ENCODE results near the gene AIP. TPM values are rescaled to one million over a fixed set of nuclear protein-coding genes. Genes with fewer than 3 reads are reported as not detected.

Gene AIP
- total and polyA plus RNA-seq, 9 donors: 33.5 to 114 (median 65.4) TPM

DNA sequence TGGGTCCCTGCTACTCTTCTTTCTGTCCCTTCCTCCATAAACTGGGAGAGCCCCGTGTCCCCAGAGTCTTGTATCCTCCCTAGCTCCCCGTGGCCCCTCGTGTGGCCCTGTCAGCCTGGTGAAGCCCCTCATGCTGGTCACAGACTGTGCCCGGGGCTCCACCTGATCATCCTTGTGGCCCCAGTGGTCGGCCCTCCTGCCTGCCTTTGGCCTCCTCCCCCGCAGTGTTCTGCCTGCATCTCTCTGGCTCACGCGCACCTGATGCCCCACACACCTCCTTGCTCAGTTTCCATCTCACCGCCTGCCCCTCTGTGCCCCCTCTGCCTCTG, 41.6 kb downstream of the AIP start:
- H3K27ac ChIP-seq: no peak overlapping the region
- H3K4me3 ChIP-seq: no peak overlapping the region
- no peak for TF ChIP-seq POLR2A (IDR thresholded peaks at IDR 0.05)
- TF ChIP-seq EP300 (IDR thresholded peaks at IDR 0.05): no peak
- TF ChIP-seq, protein P1, sequence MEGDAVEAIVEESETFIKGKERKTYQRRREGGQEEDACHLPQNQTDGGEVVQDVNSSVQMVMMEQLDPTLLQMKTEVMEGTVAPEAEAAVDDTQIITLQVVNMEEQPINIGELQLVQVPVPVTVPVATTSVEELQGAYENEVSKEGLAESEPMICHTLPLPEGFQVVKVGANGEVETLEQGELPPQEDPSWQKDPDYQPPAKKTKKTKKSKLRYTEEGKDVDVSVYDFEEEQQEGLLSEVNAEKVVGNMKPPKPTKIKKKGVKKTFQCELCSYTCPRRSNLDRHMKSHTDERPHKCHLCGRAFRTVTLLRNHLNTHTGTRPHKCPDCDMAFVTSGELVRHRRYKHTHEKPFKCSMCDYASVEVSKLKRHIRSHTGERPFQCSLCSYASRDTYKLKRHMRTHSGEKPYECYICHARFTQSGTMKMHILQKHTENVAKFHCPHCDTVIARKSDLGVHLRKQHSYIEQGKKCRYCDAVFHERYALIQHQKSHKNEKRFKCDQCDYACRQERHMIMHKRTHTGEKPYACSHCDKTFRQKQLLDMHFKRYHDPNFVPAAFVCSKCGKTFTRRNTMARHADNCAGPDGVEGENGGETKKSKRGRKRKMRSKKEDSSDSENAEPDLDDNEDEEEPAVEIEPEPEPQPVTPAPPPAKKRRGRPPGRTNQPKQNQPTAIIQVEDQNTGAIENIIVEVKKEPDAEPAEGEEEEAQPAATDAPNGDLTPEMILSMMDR (IDR thresholded peaks at IDR 0.05): no peak
- intact Hi-C loops (cut with DNase I): no loop called here
- H3K36me3 ChIP-seq: no peaks in the 10 kb centered on the region
- H3K27me3 ChIP-seq: no peaks in the 10 kb centered on the region
- H3K4me1 ChIP-seq (ENCODE audit: insufficient read depth): no peaks in the 10 kb centered on the region
- H3K9me3 ChIP-seq: no peaks in the 10 kb centered on the region
- WGBS, 3 donors: 75 to 81% (median 80%) methylated on average over 9 of the region's 9 CpGs
- no peak for DNase-seq

DNA sequence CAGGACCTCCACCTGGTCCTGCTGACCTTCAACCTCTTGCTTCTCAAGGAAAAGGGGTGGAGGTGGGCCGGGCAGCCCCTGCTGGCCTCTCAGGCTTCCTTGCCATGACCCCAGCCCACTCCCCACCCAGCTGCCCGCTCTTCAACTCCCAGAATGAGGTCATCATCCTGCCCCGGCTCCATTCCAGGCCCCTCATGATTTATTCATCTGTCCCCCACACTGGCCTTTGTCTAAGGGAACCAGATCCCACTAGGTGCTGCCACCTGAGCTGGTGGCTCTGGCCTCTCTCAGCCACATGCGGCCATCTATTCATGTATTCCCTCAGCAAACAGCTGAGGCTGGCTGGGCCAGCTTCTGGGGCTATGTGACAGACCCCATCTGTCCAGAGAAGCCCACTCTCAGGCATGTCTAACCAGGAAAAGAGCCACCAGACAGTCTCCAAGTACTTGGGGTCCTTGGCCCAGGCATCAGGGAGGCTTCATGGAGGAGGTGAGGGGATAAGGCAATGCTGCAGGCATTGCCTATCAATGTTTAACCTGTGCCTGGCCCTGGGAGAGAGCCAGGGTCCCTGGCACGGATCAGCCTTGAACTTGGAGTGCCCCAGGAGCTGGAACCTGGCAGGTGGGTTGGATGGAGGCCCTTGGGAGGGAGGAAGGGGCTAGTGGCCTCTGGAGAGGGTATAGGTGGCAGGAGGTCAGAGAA, 42.6 kb downstream of the AIP start:
- TF ChIP-seq EP300 (IDR thresholded peaks at IDR 0.05) (no peak), POLR2A (IDR thresholded peaks at IDR 0.05) (no peak)
- TF ChIP-seq, protein P1 (IDR thresholded peaks at IDR 0.05): no peak
- H3K27me3 ChIP-seq: no peaks in the 10 kb centered on the region
- DNase-seq: no peak
- H3K9me3 ChIP-seq: no peaks in the 10 kb centered on the region
- WGBS, 3 donors: 60 to 66% (median 65%) methylated on average over 5 of the region's 5 CpGs
- H3K4me1 ChIP-seq (ENCODE audit: insufficient read depth): no peaks in the 10 kb centered on the region
- intact Hi-C loops (cut with DNase I): no loop called here
- H3K4me3 ChIP-seq: no peak overlapping the region
- no peaks in the 10 kb centered on the region for H3K36me3 ChIP-seq
- H3K27ac ChIP-seq: no peak overlapping the region

DNA sequence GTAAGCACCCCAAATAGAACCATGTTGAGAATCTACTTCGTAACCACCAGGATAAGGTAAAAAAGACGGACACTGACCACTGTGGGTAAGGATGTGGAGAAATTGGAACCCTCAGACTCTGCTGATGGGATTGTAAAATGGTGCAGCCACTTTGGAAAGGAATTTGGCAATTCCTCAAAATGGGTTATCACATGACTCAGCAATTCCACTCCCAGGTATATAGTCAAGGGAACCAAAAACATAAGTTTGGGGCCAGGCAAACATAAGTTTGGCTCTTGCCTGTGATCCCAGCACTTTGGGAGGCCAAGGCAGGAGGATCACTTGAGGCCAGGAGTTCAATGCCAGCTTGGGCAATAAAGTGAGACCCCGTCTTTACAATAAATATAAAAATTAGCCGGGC, 45.5 kb downstream of the AIP start:
- WGBS, 3 donors: 88 to 91% (median 89%) methylated on average over 4 of the region's 4 CpGs
- no peaks in the 10 kb centered on the region for H3K36me3 ChIP-seq
- H3K27ac ChIP-seq: no peak overlapping the region
- no peak for DNase-seq
- H3K4me3 ChIP-seq: no peak overlapping the region
- no peaks in the 10 kb centered on the region for H3K27me3 ChIP-seq
- H3K9me3 ChIP-seq: no peaks in the 10 kb centered on the region
- TF ChIP-seq, protein P1 (IDR thresholded peaks at IDR 0.05): no peak
- TF ChIP-seq POLR2A (IDR thresholded peaks at IDR 0.05) (no peak), EP300 (IDR thresholded peaks at IDR 0.05) (no peak)
- peaks cover 4% of the 10 kb centered on the region for H3K4me1 ChIP-seq (ENCODE audit: insufficient read depth)
- intact Hi-C loops (cut with DNase I): no loop called here

DNA sequence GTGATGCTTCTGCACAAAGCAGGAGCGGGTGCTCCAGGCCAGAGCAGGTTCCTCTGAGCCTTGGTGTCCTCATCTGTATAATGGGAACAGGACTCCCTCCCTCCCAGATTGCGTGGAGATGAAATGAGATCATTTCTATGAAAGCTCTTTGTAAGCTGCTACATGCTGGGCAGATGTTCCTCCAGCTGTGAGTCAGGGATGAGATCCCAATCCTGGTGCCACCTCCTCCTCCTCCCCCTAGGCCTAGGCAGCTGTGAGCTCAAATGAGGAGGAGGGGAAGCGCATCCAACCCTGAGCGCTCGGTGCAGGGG, 47.4 kb downstream of the AIP start:
- peaks cover 6% of the 10 kb centered on the region for H3K4me1 ChIP-seq (ENCODE audit: insufficient read depth)
- DNase-seq: no peak
- no peaks in the 10 kb centered on the region for H3K27me3 ChIP-seq
- H3K27ac ChIP-seq: no peak overlapping the region
- WGBS, 3 donors: 67 to 80% (median 70%) methylated on average over 5 of the region's 5 CpGs
- no peak overlapping the region for H3K4me3 ChIP-seq
- TF ChIP-seq, protein P1 (IDR thresholded peaks at IDR 0.05): no peak
- TF ChIP-seq POLR2A (IDR thresholded peaks at IDR 0.05) (no peak), EP300 (IDR thresholded peaks at IDR 0.05) (no peak)
- no peaks in the 10 kb centered on the region for H3K9me3 ChIP-seq
- H3K36me3 ChIP-seq: no peaks in the 10 kb centered on the region
- intact Hi-C loops (cut with DNase I): no loop called here

Data from ovary (tissue), 9 donors.